ENCODE results near the gene G6PD.

G6PD gene

GRCh38 chrX:154539077-154539476 is 7.6 kb downstream of the G6PD start:
- H3K4me3 ChIP-seq (ENCODE audit: low read depth, low read length) = no peak overlapping the region
- TF ChIP-seq MAX (IDR thresholded peaks at IDR 0.05; ENCODE audit: low read depth, low read length) (no peak), POLR2A (IDR thresholded peaks at IDR 0.05; ENCODE audit: extremely low read depth, insufficient read length) (no peak), MYC (IDR thresholded peaks at IDR 0.05; ENCODE audit: low read depth, low read length) (no peak), CTCF (IDR thresholded peaks at IDR 0.05; ENCODE audit: low read depth, low read length) (no peak)
- DNase-seq (ENCODE audit: low read depth) = no peak

GRCh38 chrX:154535892-154536291 is 10.8 kb downstream of the G6PD start:
- no peak for TF ChIP-seq MAX (IDR thresholded peaks at IDR 0.05; ENCODE audit: low read depth, low read length)
- TF ChIP-seq CTCF (IDR thresholded peaks at IDR 0.05; ENCODE audit: low read depth, low read length) = no peak
- TF ChIP-seq POLR2A (IDR thresholded peaks at IDR 0.05; ENCODE audit: extremely low read depth, insufficient read length) = no peak
- TF ChIP-seq MYC (IDR thresholded peaks at IDR 0.05; ENCODE audit: low read depth, low read length) = no peak
- no peak for DNase-seq (ENCODE audit: low read depth)
- H3K4me3 ChIP-seq (ENCODE audit: low read depth, low read length) = no peak overlapping the region

- H3K4me3 ChIP-seq (ENCODE audit: low read depth, low read length) = no peak overlapping the region
- TF ChIP-seq CTCF (IDR thresholded peaks at IDR 0.05; ENCODE audit: low read depth, low read length) (peak; percentile 83), MYC (IDR thresholded peaks at IDR 0.05; ENCODE audit: low read depth, low read length) (peak; percentile 47), MAX (IDR thresholded peaks at IDR 0.05; ENCODE audit: low read depth, low read length) (peak; percentile 42; the same call in 1 of the 2 replicates), POLR2A (IDR thresholded peaks at IDR 0.05; ENCODE audit: extremely low read depth, insufficient read length) (no peak)
- peak; percentile 92 for DNase-seq (ENCODE audit: low read depth)
Measured at GRCh38 chrX:154534526-154535322, 11.9 kb downstream of the G6PD start.

GRCh38 chrX:154532690-154533089 is 14.0 kb downstream of the G6PD start:
- H3K4me3 ChIP-seq (ENCODE audit: low read depth, low read length) = no peak overlapping the region
- TF ChIP-seq MYC (IDR thresholded peaks at IDR 0.05; ENCODE audit: low read depth, low read length) (no peak), MAX (IDR thresholded peaks at IDR 0.05; ENCODE audit: low read depth, low read length) (no peak), CTCF (IDR thresholded peaks at IDR 0.05; ENCODE audit: low read depth, low read length) (no peak), POLR2A (IDR thresholded peaks at IDR 0.05; ENCODE audit: extremely low read depth, insufficient read length) (no peak)
- no peak for DNase-seq (ENCODE audit: low read depth)

GRCh38 chrX:154531626-154532025 is 15.0 kb downstream of the G6PD start:
- DNase-seq (ENCODE audit: low read depth) = no peak
- no peak for TF ChIP-seq POLR2A (IDR thresholded peaks at IDR 0.05; ENCODE audit: extremely low read depth, insufficient read length)
- TF ChIP-seq MYC (IDR thresholded peaks at IDR 0.05; ENCODE audit: low read depth, low read length) = no peak

GRCh38 chrX:154530286-154530685 is 16.4 kb downstream of the G6PD start:
- DNase-seq (ENCODE audit: low read depth) = no peak
- TF ChIP-seq POLR2A (IDR thresholded peaks at IDR 0.05; ENCODE audit: extremely low read depth, insufficient read length) = no peak
- no peak overlapping the region for H3K4me3 ChIP-seq (ENCODE audit: low read depth, low read length)

More at GRCh38 chrX:154531626-154532025, 15.0 kb downstream of the G6PD start:
- H3K4me3 ChIP-seq (ENCODE audit: low read depth, low read length) = no peak overlapping the region

- no peak for DNase-seq (ENCODE audit: low read depth)
- TF ChIP-seq MYC (IDR thresholded peaks at IDR 0.05; ENCODE audit: low read depth, low read length) = no peak
- H3K4me3 ChIP-seq (ENCODE audit: low read depth, low read length) = no peak overlapping the region
Measured at GRCh38 chrX:154529206-154529612, 17.4 kb downstream of the G6PD start.
